RCC 7860 (cell line): Measurements from ENCODE around the gene CCDC201.

ENCODE experiments used
- DNase-seq: peaks from one replicate; pipeline ENCODE4 v3.0.0-alpha.2; 2015; ENCODE audit warnings: low spot score
- FAIRE-seq: peaks from 2 replicates; lab custom pipeline; 2012; peaks lifted over from hg19 to GRCh38; lab: Jason Lieb, UNC

CCDC201 gene

GRCh38 chr7:45893996-45894664 is 21.2 kb upstream of the CCDC201 start:
- no peak for FAIRE-seq
- no peak for DNase-seq

DNA sequence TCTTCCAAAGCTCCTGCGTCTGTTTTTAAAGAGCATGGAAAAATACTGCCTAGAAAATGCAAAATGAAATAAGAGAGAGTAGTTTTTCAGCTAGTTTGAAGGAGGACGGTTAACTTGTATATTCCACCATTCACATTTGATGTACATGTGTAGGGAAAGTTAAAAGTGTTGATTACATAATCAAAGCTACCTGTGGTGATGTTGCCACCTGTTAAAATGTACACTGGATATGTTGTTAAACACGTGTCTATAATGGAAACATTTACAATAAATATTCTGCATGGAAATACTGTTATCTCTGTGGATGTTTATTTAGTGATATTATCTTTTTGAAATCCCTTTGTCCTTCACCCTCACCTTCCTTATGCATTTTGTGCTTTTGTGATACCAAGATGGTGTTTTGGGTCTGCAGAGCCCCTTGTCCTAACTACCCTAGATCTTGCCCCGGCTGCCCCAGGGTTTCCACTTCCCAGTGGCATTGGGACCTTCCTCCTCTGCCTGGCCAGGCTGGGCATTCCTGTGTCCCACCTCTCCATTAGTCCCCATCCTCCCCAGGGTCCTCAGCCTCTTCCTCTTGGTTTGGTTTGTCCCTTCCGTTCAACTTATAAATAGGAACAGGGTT is 20.6 kb upstream of the CCDC201 start:
- FAIRE-seq: no peak
- no peak for DNase-seq

GRCh38 chr7:45892407-45893035 is 19.6 kb upstream of the CCDC201 start:
- FAIRE-seq (no peak), DNase-seq (no peak)

DNA sequence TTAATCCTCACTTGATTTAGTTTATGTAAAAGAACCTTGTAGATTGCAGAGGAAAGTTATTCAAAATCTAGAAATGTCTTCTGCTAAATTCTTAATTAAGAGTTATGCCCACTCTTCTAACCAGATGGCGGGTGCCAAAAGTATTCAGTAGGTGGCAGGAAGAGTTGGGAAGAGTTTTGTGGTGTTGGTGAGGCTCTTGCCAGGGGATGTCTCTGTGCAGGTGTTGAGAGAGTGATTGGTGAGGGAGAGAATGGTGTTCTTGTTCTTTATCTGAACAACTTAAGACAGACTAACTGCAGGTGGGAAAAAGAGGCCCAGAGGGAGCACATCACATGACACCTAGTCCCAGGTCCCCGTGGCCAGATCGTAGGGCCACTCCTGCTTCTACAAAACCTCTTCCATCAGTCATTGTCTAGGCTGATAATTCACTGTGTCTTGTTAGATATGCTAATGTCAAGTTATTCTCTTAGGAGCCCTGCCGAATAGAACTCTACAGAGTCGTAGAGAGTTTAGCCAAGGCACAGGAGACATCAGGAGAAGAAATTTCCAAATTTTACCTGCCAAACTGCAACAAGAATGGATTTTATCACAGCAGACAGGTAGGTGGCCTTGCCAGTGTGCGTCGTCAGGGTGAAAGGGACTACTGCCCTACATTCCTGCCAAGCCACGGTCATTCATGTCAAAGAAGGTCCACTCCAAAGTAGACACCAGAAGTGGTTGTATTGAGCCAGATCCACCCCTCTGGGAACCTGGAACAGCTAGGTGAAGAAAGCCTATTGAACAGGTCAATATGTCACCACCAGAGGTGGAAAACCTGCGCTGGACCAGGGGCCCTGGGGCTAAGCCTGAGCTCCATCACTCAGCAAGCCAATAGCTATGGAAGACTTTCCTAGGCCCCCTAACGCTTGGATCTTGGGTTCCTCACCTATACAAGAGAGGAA is 18.9 kb upstream of the CCDC201 start:
- DNase-seq (no peak), FAIRE-seq (no peak)

DNA sequence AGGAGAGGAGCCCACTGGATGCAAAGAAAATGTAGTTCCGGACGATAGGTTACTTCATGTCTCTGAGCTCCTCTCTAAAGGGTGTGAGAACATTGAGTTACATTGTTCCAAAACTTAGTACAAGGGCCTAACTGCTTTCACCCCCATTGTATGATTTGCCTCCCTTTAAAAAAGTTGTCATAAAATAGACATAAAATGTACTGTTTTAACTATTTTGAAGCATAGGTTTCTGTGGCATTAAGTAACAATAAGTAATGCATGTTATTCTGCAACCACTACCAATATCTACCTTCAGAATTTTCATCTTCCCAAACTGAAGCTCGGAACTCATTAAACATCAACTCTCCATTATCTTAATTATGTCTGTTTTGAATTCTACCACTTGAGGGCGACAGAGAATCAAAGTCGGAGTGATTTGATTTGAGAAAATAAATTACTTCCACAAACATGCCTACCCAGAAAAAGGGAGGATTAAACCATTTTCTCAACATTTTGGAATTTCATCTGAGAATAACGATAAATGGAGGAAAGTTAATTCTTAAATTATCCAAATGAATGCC is 18.1 kb upstream of the CCDC201 start:
- peak; percentile 43 for DNase-seq
- FAIRE-seq: peak; percentile 82

DNA sequence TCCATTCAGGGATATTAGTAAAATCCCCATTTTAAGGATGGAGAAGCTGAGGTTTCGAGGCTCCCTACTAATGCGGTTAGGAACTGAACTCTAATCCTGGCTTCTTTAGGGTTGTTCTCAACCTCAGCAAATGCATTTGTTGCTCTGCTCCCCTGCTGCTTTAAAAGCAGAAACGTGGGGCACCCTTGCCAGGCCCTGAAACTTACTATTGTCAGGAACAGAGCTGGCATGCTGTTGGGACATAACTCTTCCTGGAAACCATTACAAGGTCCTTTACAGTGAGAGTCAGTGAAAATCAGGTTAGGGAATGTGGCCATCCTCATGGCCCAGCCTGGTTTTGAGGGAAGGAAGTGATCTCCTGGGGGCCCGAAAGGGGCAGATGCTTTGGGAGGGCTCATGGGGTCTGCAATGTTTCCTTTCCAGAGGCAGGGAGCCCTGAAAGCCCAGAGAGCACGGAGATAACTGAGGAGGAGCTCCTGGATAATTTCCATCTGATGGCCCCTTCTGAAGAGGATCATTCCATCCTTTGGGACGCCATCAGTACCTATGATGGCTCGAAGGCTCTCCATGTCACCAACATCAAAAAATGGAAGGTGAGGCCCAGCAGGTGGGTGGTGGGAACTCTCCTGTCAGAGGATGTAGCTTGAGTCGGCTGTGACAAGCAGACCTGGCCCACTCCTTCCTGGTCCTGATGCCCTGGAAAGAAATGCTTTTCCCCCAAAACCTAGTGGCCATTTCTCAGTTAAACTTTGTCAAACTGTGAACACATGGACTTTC is 17.4 kb upstream of the CCDC201 start:
- no peak for DNase-seq
- FAIRE-seq: no peak

- DNase-seq (no peak), FAIRE-seq (no peak)
Measured at GRCh38 chr7:45889367-45890067, 16.6 kb upstream of the CCDC201 start.

DNA sequence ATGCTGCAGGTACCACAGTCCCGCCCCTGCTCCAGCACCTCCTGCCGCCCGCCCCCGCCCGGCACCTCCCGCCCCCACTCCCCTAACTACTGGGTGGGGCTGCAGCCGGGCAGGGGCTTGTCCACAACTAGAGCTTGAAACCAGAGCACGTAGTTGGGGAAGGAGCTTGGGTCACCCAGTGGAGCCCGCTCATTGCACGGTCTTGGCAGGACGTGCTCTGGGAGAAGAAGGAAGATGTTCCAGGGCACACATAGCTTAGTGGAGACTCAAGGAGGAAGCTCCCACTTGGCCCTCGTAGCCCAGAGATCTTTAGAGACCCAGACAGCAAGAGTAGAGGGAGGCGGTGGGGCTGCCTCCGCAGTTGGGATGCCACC is 16.1 kb upstream of the CCDC201 start:
- FAIRE-seq (no peak), DNase-seq (no peak)

- FAIRE-seq: no peak
- no peak for DNase-seq
Measured at GRCh38 chr7:45888185-45888992, 15.5 kb upstream of the CCDC201 start, which contains the start of gene IGFBP1. IGFBP1 (plus strand) TSS chr7:45888488; CDS start chr7:45888653, 165 bp downstream.

- DNase-seq (no peak), FAIRE-seq (no peak)
Measured at GRCh38 chr7:45886931-45887667, 14.2 kb upstream of the CCDC201 start.

DNA sequence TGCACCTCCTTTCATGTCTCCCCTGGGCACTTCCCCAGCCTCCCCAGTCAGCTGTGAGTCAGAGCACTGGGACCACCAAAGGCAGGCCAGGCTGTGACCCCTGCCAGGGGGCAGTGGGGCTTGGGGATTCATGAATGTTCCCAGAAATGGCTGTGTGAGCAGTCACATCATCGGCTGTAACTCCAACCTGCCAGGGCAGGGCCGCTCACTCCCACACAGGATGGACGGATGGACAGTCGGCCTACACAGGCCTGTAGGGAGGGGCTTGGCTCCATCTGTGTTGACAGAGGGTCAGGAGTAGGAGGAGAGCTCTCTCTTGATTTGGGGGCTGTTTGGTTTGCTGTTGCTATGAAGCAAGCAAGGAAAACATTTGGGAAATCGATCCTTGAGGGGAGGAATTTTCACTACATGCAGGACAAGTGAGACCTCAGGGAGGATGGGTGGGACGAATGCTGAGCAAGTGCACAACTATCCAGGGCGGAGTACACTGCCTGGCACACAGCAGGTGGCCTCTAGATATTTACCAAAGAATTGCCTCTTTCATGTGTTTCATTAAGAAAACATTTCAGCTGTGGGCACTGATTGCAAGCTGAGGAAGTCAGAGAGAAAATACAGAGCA is 12.5 kb upstream of the CCDC201 start:
- DNase-seq: peak; percentile 79
- FAIRE-seq: no peak

GRCh38 chr7:45884136-45884535 is 11.3 kb upstream of the CCDC201 start:
- peak; percentile 60 for DNase-seq

DNA sequence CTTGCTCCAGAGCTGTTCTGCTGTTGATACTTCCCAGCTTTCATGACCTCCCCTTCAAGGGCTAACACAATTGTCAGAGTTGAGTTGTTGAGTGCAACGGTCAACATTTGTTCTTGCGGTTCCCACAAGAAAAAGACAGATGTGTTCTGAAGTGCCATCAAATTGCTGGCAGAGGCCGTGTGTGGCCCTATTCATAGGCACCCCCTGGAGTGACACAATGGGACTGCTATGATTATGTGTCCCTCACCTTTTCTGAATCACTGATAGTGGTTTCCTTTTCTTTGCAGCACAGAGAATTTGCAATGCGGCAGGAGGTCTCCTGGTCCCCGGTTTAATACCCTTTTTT is 9.6 kb upstream of the CCDC201 start:
- FAIRE-seq (no peak), DNase-seq (no peak)

More at GRCh38 chr7:45884136-45884535, 11.3 kb upstream of the CCDC201 start:
- no peak for FAIRE-seq

- DNase-seq: no peak
- FAIRE-seq: no peak
Measured at GRCh38 chr7:45881759-45882464, 9.0 kb upstream of the CCDC201 start.

GRCh38 chr7:45881280-45881758 is 8.4 kb upstream of the CCDC201 start:
- FAIRE-seq (no peak), DNase-seq (no peak)

- DNase-seq: no peak
- no peak for FAIRE-seq
Measured at GRCh38 chr7:45880433-45880860, 7.6 kb upstream of the CCDC201 start.
